ENCODE results near the gene NTM. TPM values are rescaled to one million over a fixed set of nuclear protein-coding genes. Genes with fewer than 3 reads are reported as not detected.

NTM gene
- total and polyA plus RNA-seq, 8 donors = 0.04 to 4.4 (median 0.50) TPM

DNA sequence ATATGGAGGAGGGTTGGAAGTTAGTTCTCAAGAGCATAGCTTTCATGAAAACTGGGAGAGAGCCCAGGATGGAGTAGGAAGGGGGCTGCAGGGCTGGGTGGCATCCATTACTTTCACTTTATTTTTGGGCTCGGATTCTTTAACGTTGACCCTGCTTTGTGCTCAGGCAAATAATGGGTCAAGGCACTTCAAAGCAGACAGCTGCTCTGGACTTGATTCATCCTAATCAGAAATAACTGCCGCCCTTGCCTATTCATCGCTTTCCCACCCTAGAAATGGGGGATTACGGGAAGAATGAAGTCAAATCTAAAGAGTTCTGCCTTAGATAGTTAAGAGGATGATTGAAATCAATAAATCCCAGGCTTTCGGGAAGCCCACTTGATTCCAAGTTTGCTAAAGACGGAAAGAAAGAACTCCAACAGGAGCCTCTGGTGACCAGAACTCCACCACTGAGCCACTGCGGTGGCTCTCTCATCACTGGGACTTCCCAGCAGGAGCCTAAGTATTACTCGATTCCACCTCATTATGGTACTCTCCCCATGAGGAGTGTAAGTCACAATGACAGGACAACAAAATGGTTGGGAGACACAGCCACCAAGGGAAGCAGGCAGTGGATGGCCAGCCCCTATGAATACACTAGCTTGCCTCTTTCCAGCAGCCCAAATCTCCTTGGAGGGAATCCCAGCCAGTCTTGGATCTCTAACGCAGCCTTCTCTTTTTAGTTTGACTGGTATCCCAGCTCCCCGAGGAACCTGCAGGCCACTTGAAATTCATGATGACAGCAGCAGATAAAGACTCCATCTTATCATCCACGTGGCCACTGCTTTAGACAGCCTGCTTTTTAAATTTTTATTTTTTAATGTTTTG, 815.5 kb downstream of the NTM start:
- Histone ChIP-seq H3K36me3 (no peaks in the 10 kb centered on the region), H3K4me3 (no peak overlapping the region), H3K27ac (no peak overlapping the region), H3K9me3 (no peaks in the 10 kb centered on the region), H3K4me1 (no peaks in the 10 kb centered on the region), H3K27me3 (no peaks in the 10 kb centered on the region)
- DNase-seq = no peak
- no peak for ATAC-seq
- no peak for FAIRE-seq
- WGBS, 2 donors = 55 to 68% methylated on average over 12 of the region's 12 CpGs
- intact Hi-C loops (cut with DNase I) = no loop called here
- TF ChIP-seq, protein P1, sequence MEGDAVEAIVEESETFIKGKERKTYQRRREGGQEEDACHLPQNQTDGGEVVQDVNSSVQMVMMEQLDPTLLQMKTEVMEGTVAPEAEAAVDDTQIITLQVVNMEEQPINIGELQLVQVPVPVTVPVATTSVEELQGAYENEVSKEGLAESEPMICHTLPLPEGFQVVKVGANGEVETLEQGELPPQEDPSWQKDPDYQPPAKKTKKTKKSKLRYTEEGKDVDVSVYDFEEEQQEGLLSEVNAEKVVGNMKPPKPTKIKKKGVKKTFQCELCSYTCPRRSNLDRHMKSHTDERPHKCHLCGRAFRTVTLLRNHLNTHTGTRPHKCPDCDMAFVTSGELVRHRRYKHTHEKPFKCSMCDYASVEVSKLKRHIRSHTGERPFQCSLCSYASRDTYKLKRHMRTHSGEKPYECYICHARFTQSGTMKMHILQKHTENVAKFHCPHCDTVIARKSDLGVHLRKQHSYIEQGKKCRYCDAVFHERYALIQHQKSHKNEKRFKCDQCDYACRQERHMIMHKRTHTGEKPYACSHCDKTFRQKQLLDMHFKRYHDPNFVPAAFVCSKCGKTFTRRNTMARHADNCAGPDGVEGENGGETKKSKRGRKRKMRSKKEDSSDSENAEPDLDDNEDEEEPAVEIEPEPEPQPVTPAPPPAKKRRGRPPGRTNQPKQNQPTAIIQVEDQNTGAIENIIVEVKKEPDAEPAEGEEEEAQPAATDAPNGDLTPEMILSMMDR (IDR thresholded peaks at IDR 0.05) = no peak

DNA sequence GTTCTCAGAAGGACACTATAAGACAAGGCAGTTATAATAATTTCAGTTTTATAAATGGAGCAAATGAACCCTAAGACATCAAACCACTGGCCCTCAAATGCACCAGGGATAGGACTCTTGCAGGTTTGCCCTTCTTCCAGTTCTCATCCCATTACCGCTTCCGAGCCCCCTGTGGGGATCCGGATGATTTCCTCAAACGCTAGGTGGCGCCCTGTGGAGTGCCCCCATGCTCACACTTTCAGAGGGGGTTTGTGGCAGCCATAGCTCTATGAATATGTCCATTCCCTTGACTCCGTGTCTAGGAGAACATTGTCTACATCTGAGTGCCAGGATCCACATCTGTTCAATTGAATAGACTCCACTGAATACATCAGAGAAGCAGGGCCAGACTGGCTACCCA, 816.3 kb downstream of the NTM start:
- 43 to 48% methylated on average over 6 of the region's 6 CpGs for WGBS, 2 donors

DNA sequence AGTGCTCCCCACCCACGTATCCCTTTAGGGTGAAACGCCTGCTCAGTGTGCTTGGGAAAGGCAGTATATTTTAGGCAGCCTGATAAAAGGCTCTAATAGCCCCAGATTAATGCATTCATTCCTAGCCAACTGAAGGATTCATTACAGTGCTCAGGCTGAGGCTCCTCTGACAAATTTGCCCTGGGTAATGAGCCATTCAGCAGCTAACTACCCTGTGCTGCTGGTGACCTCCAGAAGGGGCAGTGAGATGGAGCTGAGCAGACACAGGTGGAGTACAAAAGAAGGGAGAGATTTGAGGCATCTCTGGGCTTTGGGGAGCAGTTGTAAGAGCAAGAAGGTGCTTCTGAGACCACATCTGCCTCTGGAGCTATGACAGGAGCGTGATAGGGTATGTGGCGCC, 817.0 kb downstream of the NTM start:
- H3K9me3 ChIP-seq = no peaks in the 10 kb centered on the region
- TF ChIP-seq, protein P1 (IDR thresholded peaks at IDR 0.05) = no peak
- no peaks in the 10 kb centered on the region for H3K27me3 ChIP-seq
- no peak for FAIRE-seq
- intact Hi-C loops (cut with DNase I) = no loop called here
- no peak overlapping the region for H3K4me3 ChIP-seq
- no peak for ATAC-seq
- H3K4me1 ChIP-seq = no peaks in the 10 kb centered on the region
- H3K27ac ChIP-seq = no peak overlapping the region
- DNase-seq = no peak
- no peaks in the 10 kb centered on the region for H3K36me3 ChIP-seq
- WGBS, 2 donors = 75 to 89% methylated on average over 4 of the region's 4 CpGs

More for the DNA sequence above, 816.3 kb downstream of the NTM start:
- no peak for FAIRE-seq
- no peak for DNase-seq
- Histone ChIP-seq H3K4me3 (no peak overlapping the region), H3K27ac (no peak overlapping the region), H3K27me3 (no peaks in the 10 kb centered on the region), H3K9me3 (no peaks in the 10 kb centered on the region), H3K36me3 (no peaks in the 10 kb centered on the region), H3K4me1 (no peaks in the 10 kb centered on the region)
- TF ChIP-seq, protein P1 (IDR thresholded peaks at IDR 0.05) = no peak
- no peak for ATAC-seq
- intact Hi-C loops (cut with DNase I) = no loop called here

- Histone ChIP-seq H3K4me3 (no peak overlapping the region), H3K27me3 (no peaks in the 10 kb centered on the region), H3K9me3 (no peaks in the 10 kb centered on the region), H3K36me3 (no peaks in the 10 kb centered on the region), H3K27ac (no peak overlapping the region), H3K4me1 (no peaks in the 10 kb centered on the region)
- DNase-seq (no peak), ATAC-seq (no peak), FAIRE-seq (no peak)
- intact Hi-C loops (cut with DNase I) = no loop called here
- 70 to 71% methylated on average over 4 of the region's 4 CpGs for WGBS, 2 donors
- TF ChIP-seq, protein P1 (IDR thresholded peaks at IDR 0.05) = no peak
Observed at GRCh38 chr11:132187814-132188213, 817.4 kb downstream of the NTM start.

GRCh38 chr11:132196928-132197327, 826.5 kb downstream of the NTM start:
- 79 to 88% methylated on average over 1 of the region's 1 CpG for WGBS, 2 donors

More at GRCh38 chr11:132196928-132197327, 826.5 kb downstream of the NTM start:
- no peaks in the 10 kb centered on the region for H3K27me3 ChIP-seq
- FAIRE-seq (no peak), DNase-seq (no peak), ATAC-seq (no peak)
- no peaks in the 10 kb centered on the region for H3K36me3 ChIP-seq
- H3K27ac ChIP-seq = no peak overlapping the region
- intact Hi-C loops (cut with DNase I) = no loop called here
- H3K4me1 ChIP-seq = no peaks in the 10 kb centered on the region
- TF ChIP-seq, protein P1 (IDR thresholded peaks at IDR 0.05) = no peak
- H3K9me3 ChIP-seq = no peaks in the 10 kb centered on the region
- no peak overlapping the region for H3K4me3 ChIP-seq
